Measurements from ENCODE around the gene WDR70.
"Not testable (repeated sequence)": the region's sequence is repeated elsewhere in the genome, so short reads cannot be mapped to it uniquely, and the experiment has no call there.

The WDR70 gene

GRCh38 chr5:37454402-37455055 lies 75.4 kb downstream of the WDR70 start:
- not testable (repeated sequence) for DNase-seq (ENCODE audit: low read depth)

GRCh38 chr5:37463191-37464051 lies 84.3 kb downstream of the WDR70 start:
- not testable (repeated sequence) for DNase-seq (ENCODE audit: low read depth)

GRCh38 chr5:37464581-37464980 lies 85.5 kb downstream of the WDR70 start:
- not testable (repeated sequence) for DNase-seq (ENCODE audit: low read depth)

GRCh38 chr5:37469383-37469782 lies 90.3 kb downstream of the WDR70 start:
- not testable (repeated sequence) for DNase-seq (ENCODE audit: low read depth)

GRCh38 chr5:37471666-37472197 lies 92.6 kb downstream of the WDR70 start:
- DNase-seq (ENCODE audit: low read depth) = no peak

- DNase-seq (ENCODE audit: low read depth) = no peak
These were observed 98.3 kb downstream of the WDR70 start for GRCh38 chr5:37477426-37477825.

GRCh38 chr5:37478121-37478894 lies 99.2 kb downstream of the WDR70 start:
- DNase-seq (ENCODE audit: low read depth) = no peak

GRCh38 chr5:37481395-37481794 lies 102.3 kb downstream of the WDR70 start:
- DNase-seq (ENCODE audit: low read depth) = not testable (repeated sequence)

- DNase-seq (ENCODE audit: low read depth) = no peak
These were observed 111.1 kb downstream of the WDR70 start for GRCh38 chr5:37490120-37490810.

GRCh38 chr5:37490931-37491330 lies 111.8 kb downstream of the WDR70 start:
- DNase-seq (ENCODE audit: low read depth) = no peak

- no peak for DNase-seq (ENCODE audit: low read depth)
These were observed 113.8 kb downstream of the WDR70 start for GRCh38 chr5:37492778-37493555.

- no peak for DNase-seq (ENCODE audit: low read depth)
These were observed 115.6 kb downstream of the WDR70 start for GRCh38 chr5:37494756-37495155.

- DNase-seq (ENCODE audit: low read depth) = no peak
These were observed 116.1 kb downstream of the WDR70 start for GRCh38 chr5:37495210-37495609.

- no peak for DNase-seq (ENCODE audit: low read depth)
These were observed 116.7 kb downstream of the WDR70 start for GRCh38 chr5:37495668-37496347.

- DNase-seq (ENCODE audit: low read depth) = no peak
These were observed 117.9 kb downstream of the WDR70 start for GRCh38 chr5:37496902-37497445.

- DNase-seq (ENCODE audit: low read depth) = no peak
These were observed 122.0 kb downstream of the WDR70 start for GRCh38 chr5:37501152-37501551.

- no peak for DNase-seq (ENCODE audit: low read depth)
These were observed 127.1 kb downstream of the WDR70 start for GRCh38 chr5:37506241-37506640.

GRCh38 chr5:37506722-37507121 lies 127.6 kb downstream of the WDR70 start:
- DNase-seq (ENCODE audit: low read depth) = no peak

GRCh38 chr5:37511646-37512045 lies 132.5 kb downstream of the WDR70 start:
- DNase-seq (ENCODE audit: low read depth) = no peak

- no peak for DNase-seq (ENCODE audit: low read depth)
These were observed 135.8 kb downstream of the WDR70 start for GRCh38 chr5:37514946-37515345.

Data from activated T-cell treated with anti-CD3 and anti-CD28 coated beads for 24 hours (primary cell).